Stimulated activated CD4-positive, alpha-beta T cell treated with anti-CD3 and anti-CD28 coated beads, Interleukin-4, amount 100 ng/mL, for 4 hours (primary cell): Measurements from ENCODE around the gene TTC34.
A peak's percentile ranks its signal among the peaks of the same experiment; 100 is the strongest.

Source experiments
- DNase-seq, 2 experiments: peaks; one replicate each; pipeline ENCODE4 v3.0.0-alpha.2; 2020

The TTC34 gene

GRCh38 chr1:2587071-2587859, 214.2 kb downstream of the TTC34 start:
- DNase-seq: no peak

GRCh38 chr1:2586154-2587070, 215.1 kb downstream of the TTC34 start, which contains the start of gene PRXL2B:
Gene PRXL2B, plus strand, starts transcription at chr1:2586777. Its CDS starts 109 bp downstream, at chr1:2586886.
- peak; percentile 90 to 99 for DNase-seq
